HL-60 (cell line): Measurements from ENCODE around the gene WIZ.

Source experiments
- CTCF ChIP-seq: IDR thresholded peaks from one replicate; pipeline ENCODE4 v1.5.1; 2011; ENCODE audit warnings: low read length, control low read depth, inconsistent platforms; ENCODE audit not compliant: insufficient read depth
- GABPA ChIP-seq: IDR thresholded peaks from 2 replicates; pipeline ENCODE4 v1.6.1; 2012; ENCODE audit warnings: low read depth
- POLR2AphosphoS5 ChIP-seq: IDR thresholded peaks from 2 replicates; pipeline ENCODE4 v1.6.1; 2012; ENCODE audit warnings: low read depth
- REST ChIP-seq: IDR thresholded peaks from 2 replicates; pipeline ENCODE4 v1.6.1; 2012; ENCODE audit warnings: low read depth; ENCODE audit not compliant: insufficient replicate concordance

GRCh38 chr19:15475611-15476010 is 25.9 kb upstream of the WIZ start:
- TF ChIP-seq GABPA (no peak), CTCF (no peak), REST (no peak), POLR2AphosphoS5 (no peak)
